MV-4-11 (cell line): ENCODE measurements around the gene CTPS2.

Experiments used
- DNase-seq: peaks from one replicate; lab custom pipeline; 2025; lab: John Stamatoyannopoulos, UW

Gene CTPS2

GRCh38 chrX:16559206-16559619 is 153.3 kb downstream of the CTPS2 start:
- no peak for DNase-seq

GRCh38 chrX:16558489-16558888 is 154.0 kb downstream of the CTPS2 start:
- DNase-seq, result no peak

- DNase-seq, result no peak
These were observed 159.9 kb downstream of the CTPS2 start for GRCh38 chrX:16552546-16552945.

- DNase-seq, result no peak
These were observed 164.8 kb downstream of the CTPS2 start for GRCh38 chrX:16547644-16548043.

GRCh38 chrX:16544969-16545368 is 167.5 kb downstream of the CTPS2 start:
- no peak for DNase-seq
